Activated CD4-positive, alpha-beta T cell treated with anti-CD3 and anti-CD28 coated beads for 4 hours (primary cell): ENCODE results near the gene KIF26A.
"Not testable (repeated sequence)": the region's sequence is repeated elsewhere in the genome, so short reads cannot be mapped to it uniquely, and the experiment has no call there.

Source experiments
- DNase-seq, 2 donors: peaks; one replicate each; pipeline ENCODE4 v3.0.0-alpha.2; 2020

The KIF26A gene

DNA sequence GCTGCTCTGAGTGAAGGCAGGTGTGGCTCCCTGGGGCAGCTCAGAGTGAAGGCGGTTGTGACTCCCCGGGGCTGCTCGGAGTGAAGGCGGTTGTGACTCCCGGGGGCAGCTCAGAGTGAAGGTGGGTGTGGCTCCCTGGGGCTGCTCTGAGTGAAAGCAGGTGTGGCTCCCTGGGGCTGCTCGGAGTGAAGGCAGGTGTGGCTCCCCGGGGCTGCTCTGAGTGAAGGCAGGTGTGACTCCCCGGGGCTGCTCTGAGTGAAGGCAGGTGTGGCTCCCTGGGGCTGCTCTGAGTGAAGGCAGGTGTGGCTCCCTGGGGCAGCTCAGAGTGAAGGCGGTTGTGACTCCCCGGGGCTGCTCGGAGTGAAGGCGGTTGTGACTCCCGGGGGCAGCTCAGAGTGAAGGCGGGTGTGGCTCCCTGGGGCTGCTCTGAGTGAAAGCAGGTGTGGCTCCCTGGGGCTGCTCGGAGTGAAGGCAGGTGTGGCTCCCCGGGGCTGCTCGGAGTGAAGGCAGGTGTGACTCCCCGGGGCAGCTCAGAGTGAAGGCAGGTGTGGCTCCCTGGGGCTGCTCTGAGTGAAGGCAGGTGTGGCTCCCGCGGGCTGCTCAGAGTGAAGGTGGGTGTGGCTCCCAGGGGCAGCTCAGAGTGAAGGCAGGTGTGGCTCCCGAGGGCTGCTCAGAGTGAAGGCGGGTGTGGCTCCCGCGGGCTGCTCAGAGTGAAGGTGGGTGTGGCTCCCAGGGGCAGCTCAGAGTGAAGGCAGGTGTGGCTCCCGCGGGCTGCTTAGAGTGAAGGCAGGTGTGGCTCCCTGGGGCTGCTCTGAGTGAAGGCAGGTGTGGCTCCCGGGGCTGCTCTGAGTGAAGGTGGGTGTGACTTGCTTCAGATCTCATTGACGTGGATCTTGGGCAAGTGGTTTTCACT lies 87.1 kb downstream of the KIF26A start:
- not testable (repeated sequence) for DNase-seq

- no peak for DNase-seq
Observed at GRCh38 chr14:104226421-104227383, 88.3 kb downstream of the KIF26A start.

DNA sequence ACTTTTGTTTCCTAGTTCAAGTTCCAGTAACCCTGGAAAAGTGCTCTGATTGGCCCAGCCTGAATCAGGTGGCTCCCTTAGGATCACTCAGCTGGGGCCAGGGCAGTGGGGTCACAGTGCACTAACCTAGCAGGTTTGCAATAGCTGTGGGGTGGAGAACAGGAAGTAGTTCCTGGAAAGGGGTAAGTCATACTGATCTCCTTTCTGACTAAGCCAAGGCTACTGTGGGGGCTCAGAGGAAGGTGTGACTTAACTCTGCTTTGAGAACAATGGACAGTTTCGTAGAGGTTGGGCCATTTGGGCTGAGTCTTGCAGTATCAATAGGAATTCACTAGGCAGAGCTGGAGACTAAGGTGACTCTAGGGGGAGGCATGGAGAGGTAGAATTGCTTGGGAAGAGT lies 89.4 kb downstream of the KIF26A start:
- no peak for DNase-seq

DNA sequence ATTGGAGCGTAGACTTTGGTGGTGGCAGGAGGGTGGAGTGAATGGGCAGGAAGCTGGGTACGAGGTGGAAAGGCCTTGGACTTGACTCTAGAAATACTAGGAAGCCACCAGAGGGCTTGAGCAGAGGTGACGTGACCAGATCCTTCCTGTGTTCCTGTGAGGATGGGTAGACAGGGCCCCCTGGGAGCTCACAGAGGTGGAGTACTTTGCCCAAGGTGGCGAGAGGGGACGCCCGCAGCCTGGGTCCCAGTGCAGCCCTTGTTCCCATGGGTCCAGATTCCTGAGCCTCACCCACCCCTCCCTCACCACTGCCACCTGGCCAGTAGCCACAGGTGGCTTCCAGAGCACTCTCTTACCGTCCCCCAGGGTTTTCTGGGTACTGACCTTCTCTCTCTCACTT lies 89.8 kb downstream of the KIF26A start:
- DNase-seq, result no peak

DNA sequence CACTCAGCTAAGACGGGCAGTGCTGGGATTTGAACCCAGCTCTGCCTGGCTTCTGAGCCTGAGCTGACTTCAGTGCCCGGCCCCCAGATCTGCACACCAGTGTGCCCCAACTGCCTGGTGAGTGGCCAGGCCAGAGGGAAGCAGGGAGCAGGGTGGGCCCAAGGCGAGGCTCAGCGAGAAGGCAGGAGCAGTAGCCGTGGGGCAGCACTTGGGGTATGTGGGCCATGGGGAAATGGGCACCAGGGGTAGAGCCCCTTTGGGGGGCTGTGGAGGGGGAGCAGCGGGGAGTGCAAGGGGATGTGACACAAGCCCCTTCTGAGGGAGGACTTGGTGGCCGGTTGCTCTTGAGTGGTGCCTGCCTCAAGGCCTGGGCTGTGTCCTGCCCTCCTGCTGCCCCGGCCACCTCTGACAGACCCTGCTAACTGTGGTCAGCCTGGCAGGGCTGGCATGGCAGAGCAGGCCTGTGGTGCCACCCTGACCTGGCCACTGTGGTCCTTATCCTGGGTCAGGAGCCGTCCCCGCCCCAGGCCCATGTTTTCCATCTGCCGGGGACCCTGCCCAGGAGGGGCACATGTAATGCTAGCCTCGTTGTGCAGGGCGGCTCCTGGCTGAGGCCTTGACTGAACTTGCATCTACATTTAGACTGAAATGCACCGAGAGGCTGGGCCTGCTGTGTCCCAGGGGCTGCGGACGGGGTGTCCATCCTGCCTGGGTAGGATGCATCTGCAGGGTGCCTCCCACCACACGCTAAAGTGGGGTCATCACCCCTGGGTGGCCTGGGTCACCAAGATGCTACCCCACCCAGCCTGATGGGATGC lies 90.5 kb downstream of the KIF26A start:
- DNase-seq, result no peak

DNA sequence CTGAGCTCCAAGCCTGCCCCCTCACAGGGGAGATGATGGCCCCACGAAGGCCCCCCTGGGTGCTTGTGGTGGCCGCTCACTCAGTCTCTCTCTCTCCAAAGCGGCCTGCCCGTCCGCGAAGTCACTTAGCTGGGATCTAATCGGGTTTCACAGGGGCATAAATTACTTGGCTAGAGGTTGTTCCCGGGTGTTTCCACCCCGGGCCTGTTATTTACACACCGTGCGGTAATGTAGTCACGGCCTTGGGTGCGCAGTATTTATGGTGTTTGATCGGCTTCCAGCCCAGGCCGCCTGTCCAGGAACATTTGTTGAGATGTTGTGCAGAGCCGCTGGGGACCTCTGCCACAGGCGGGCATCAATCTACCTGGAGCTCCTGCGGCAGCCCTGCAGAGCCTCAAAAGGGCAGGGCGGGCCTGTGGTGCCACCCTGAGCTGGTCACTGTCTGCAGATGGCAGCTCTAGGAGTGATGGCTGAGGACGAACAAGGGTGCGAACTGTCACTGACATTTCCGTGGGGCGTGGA lies 91.2 kb downstream of the KIF26A start:
- DNase-seq, result no peak

DNA sequence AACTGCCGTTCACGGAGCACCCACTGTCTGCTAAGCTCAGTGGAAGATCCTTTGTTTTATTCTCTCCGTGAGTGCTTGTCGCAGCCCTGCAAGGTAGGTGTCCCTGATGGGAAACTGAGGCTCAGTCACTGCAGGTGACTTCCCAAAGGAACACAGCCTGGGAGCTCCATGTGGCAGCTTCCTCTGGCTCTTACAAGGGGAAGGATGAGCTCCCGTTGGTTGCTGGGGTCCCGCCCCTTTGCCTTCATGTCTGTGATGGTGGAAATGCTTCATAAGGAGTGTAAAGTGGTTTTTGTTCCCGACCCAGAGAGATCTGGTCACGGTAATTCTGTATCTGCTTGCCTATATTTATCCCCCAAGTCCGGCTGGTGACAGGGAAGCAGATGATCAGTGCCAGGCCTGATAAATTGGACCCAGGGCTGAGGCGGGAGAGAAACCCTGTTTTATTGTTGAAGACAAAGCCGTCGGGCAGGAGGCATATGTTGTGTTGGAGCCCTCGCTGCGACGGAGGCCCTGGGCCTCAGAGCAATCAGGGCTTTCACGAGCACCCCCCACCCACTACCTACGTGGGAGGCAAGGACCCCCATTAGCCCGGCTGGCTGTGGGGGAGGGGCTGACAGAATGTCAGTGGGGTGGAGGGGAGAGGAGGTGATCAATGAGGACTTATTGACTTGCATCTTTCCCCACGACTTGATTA lies 91.9 kb downstream of the KIF26A start:
- DNase-seq, result no peak
